Astrocyte of the spinal cord (primary cell): ENCODE measurements around the gene LYPD6.

Source experiments
- DNase-seq: peaks from one replicate; pipeline ENCODE4 v3.0.0; 2011; ENCODE audit warnings: low read depth, low spot score
- H3K4me3 ChIP-seq: 2 replicates; pipeline ENCODE4 v1.5.1; 2011; ENCODE audit warnings: low read depth, mild to moderate bottlenecking, low read length, moderate library complexity
- in situ Hi-C: cut with HindIII; loops from 2 replicates; pipeline ENCODE4 v1.10.0; 2017; ENCODE audit warnings: low sequenced_read_pairs
- TF ChIP-seq, protein P1 (sequence below): IDR thresholded peaks from 2 replicates; pipeline ENCODE4 v1.5.1; 2012; ENCODE audit warnings: low read depth, mild to moderate bottlenecking, low read length, inconsistent platforms

LYPD6 gene

DNA sequence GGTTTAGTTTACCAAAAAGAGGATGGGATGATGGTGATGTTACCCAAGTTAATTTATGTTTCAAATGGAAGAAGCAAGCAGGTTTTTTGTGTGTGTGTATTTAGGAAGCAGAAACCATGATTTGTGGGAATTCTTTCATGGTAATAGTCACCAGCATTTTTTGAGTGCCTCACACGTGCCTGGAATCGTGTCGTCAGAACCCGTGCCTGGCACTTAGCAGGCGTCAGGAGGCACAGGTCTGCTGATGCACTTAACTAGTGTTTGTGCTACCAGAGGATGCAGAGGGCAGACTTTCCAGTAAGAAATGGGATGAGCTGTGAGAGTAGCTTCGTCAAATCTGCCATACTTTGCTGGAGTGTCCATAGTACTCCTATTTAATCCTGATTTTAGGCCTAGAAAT is 41.1 kb downstream of the LYPD6 start:
- no peak for DNase-seq
- no peak overlapping the region for H3K4me3 ChIP-seq
- in situ Hi-C loops, result no loop called here
- TF ChIP-seq, protein P1, sequence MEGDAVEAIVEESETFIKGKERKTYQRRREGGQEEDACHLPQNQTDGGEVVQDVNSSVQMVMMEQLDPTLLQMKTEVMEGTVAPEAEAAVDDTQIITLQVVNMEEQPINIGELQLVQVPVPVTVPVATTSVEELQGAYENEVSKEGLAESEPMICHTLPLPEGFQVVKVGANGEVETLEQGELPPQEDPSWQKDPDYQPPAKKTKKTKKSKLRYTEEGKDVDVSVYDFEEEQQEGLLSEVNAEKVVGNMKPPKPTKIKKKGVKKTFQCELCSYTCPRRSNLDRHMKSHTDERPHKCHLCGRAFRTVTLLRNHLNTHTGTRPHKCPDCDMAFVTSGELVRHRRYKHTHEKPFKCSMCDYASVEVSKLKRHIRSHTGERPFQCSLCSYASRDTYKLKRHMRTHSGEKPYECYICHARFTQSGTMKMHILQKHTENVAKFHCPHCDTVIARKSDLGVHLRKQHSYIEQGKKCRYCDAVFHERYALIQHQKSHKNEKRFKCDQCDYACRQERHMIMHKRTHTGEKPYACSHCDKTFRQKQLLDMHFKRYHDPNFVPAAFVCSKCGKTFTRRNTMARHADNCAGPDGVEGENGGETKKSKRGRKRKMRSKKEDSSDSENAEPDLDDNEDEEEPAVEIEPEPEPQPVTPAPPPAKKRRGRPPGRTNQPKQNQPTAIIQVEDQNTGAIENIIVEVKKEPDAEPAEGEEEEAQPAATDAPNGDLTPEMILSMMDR, result no peak

DNA sequence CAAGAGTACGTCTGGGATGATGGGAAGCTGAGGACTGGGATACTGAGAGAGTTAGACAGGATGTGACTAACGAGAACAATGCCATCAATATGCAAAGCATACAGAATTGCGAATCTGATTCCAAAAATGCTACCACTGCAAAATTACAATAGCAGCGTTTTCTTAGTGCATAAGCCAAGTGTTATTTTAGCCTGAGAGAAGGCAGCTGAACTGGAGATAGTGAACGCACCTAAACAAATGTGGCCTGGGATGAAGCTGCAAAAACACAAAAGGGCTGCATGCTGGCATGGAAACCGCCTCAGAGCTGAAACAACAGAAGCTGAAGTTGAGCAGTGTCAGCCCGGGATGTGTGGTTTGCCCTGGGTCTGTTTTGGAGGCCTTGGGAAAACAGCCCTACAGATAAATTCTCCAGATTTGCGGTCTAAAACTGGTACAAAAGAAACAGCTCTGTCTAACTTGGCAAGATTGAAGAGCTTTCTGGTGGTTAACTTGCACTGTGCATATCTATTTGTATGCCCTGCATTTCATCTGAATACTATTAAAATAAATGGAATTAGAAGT is 45.5 kb downstream of the LYPD6 start:
- peak; percentile 90 for DNase-seq
- TF ChIP-seq, protein P1, result no peak
- no peak overlapping the region for H3K4me3 ChIP-seq
- in situ Hi-C loops, result no loop called here

DNA sequence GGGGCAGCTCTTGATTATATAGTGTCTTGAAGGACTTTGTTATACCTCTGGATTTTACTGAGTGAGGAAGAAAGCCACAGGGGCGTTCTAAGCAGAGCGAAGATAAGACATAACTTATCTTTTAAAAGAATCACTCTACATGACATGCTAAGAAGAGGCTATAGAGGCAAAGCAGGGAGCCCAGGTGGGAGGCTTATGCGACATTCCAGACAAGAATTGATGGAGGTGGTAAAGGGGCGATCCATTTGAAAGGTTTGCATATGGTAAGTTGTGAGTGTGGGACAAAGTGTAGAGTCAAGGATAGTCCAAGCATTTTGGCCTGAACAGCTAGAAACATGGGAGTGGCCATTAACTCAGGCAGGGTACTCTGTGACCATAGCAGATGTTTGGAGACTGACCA is 49.8 kb downstream of the LYPD6 start:
- in situ Hi-C loops, result no loop called here
- TF ChIP-seq, protein P1, result no peak
- no peak for DNase-seq
- no peak overlapping the region for H3K4me3 ChIP-seq

DNA sequence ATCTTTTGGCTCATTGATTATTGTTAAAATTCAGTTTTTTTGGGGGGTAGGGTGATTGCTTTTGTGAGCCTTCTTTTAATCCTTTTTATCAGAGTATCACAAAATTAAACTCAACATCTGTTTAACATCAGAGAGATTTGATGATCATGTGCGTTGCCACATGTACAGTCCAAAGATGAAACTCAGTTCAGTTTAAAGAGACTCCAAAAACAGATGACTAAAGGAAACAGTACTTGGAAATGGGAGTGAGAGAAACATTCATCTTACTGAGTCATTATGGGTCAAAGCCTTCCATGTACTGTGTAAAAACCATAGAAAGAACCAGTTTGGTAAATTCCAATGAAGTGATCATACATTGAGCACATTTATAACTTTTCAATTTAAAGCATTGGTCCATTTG is 53.0 kb downstream of the LYPD6 start:
- TF ChIP-seq, protein P1, result no peak
- no peak overlapping the region for H3K4me3 ChIP-seq
- peak; percentile 74 for DNase-seq
- in situ Hi-C loops, result no loop called here

DNA sequence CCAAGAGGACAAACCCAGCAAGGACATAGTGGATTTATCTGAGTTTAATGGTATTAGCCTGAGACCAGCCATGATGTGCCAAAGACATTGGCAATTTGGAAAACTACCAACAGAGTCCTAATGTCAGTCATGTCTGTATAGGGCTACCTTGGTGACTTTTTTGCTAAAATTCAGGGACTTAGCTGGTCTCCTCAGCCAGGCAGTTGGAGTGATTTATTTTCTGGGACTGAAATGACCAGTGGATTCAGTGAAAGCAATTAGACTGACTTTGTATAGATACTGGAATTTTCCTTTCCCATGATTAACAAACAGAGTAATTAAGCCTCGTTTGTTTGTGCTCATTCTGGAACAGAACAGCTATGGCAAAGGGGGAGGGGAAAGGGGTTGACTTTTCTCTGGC is 55.0 kb downstream of the LYPD6 start:
- TF ChIP-seq, protein P1, result no peak
- no peak for DNase-seq
- no peak overlapping the region for H3K4me3 ChIP-seq
- in situ Hi-C loops, result no loop called here

DNA sequence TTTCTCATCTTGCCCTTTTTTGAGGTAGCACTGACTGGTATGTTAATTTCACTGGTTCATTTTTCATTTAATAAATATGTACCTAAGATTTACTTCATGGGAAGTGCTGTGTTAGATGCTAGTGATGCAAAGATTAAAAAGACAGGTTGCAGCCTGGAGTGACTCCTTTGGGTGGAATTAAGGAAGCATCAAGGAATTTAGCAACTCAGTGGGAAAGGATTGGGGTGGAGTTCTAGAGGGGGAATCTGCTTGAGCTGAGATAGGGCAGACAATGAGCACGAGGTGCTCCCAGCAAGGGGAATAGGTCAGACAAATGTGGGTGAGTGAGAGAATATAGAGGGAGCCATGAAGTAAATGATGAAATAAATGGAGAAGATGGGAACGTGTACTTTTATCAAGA is 57.0 kb downstream of the LYPD6 start:
- no peak overlapping the region for H3K4me3 ChIP-seq
- TF ChIP-seq, protein P1, result no peak
- DNase-seq, result no peak
- in situ Hi-C loops, result no loop called here
